Measurements from ENCODE around the gene INPP5A.

- TF ChIP-seq CTCF (IDR thresholded peaks at IDR 0.05): no peak
- TF ChIP-seq EZH2 (IDR thresholded peaks at IDR 0.05; ENCODE audit: borderline replicate concordance, insufficient read depth, low read depth, low read length, poor library complexity, severe bottlenecking): no peak
These were observed 149.8 kb downstream of the INPP5A start for GRCh38 chr10:132687181-132687892.
